Transverse colon (tissue), 4 donors: ENCODE measurements around the gene OR10D3.

ENCODE experiments used
- EP300 ChIP-seq: sonication (generic); formaldehyde crosslinking; IDR thresholded peaks from one replicate; pipeline ENCODE4 v1.6.1; 2017; ENCODE audit warnings: antibody characterized with exemption, low read depth
- POLR2AphosphoS5 ChIP-seq, 3 donors: sonication (generic); formaldehyde crosslinking; IDR thresholded peaks; one replicate each; pipeline ENCODE4 v1.6.1; 2016; ENCODE audit warnings: antibody characterized with exemption in 3 of 3
- TF ChIP-seq, protein P1 (sequence below), 5 experiments: fragments of 200-600 bp in 3 of 5; fragments of 450-650 bp in 2 of 5; sonication (generic) in 3 of 5; IDR thresholded peaks; 1 replicate in 2 of 5; 2 replicates in 3 of 5; pipeline ENCODE4 v1.5.1; 2016 to 2017; ENCODE audit warnings: antibody characterized with exemption in 5 of 5, inconsistent platforms in 3 of 5, mild to moderate bottlenecking in 2 of 5, moderate library complexity in 1 of 5

DNA sequence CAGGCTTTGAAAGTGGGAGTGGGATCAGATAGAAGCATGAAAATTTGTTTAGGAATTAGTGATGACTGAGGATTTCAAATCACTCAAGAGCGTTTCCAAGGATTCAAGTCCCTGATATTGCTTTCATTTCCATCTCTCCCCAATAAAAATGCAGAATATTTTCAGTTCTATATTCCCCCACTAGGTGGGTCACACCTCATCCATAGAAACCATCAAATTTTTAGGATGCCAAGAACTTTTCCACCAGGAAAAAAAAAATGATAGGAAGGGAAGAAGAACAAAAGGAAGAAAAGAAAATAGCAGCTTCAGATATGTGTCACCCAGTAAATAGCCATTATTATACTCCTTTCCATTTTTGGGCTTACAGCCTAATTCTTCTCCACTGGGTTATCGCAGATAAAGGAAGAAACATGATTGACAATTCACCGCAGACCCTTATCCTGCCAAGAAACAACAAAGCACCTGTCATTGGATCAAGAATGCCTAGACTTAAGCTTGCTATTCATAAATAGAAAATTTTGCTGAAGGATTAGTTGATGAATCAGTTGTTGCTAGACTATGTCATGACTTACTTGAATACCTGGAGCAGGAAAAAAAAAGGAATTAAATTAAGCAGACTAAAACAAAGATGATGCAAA, 30.3 kb upstream of the OR10D3 start:
- TF ChIP-seq EP300: no peak
- TF ChIP-seq POLR2AphosphoS5 (IDR thresholded peaks at IDR 0.05): no peak
- TF ChIP-seq, protein P1, sequence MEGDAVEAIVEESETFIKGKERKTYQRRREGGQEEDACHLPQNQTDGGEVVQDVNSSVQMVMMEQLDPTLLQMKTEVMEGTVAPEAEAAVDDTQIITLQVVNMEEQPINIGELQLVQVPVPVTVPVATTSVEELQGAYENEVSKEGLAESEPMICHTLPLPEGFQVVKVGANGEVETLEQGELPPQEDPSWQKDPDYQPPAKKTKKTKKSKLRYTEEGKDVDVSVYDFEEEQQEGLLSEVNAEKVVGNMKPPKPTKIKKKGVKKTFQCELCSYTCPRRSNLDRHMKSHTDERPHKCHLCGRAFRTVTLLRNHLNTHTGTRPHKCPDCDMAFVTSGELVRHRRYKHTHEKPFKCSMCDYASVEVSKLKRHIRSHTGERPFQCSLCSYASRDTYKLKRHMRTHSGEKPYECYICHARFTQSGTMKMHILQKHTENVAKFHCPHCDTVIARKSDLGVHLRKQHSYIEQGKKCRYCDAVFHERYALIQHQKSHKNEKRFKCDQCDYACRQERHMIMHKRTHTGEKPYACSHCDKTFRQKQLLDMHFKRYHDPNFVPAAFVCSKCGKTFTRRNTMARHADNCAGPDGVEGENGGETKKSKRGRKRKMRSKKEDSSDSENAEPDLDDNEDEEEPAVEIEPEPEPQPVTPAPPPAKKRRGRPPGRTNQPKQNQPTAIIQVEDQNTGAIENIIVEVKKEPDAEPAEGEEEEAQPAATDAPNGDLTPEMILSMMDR (IDR thresholded peaks at IDR 0.05): no peak
